ENCODE data around the gene AP1G2. TPM values are rescaled to one million over a fixed set of nuclear protein-coding genes. Genes with fewer than 3 reads are reported as not detected.

AP1G2 gene
- total and polyA plus RNA-seq, 2 of the 4 experiments (the other 2 are of a cell fraction) = 2.9 to 19.2 TPM

- no peak overlapping the region for H2AK5ac ChIP-seq (ENCODE audit: low read depth, low read length)
- ATAC-seq (ENCODE audit: low read depth) = no peak
- WGBS, 2 experiments (ENCODE audit: extremely low coverage in 2 of 2, insufficient read length in 1 of 2) = 90% methylated on average over 2 of the region's 11 CpGs; no CpG with 5 or more reads in 1 of the 2 experiments
- no peak overlapping the region for H3K27ac ChIP-seq (ENCODE audit: insufficient read depth, low read length)
- no peak overlapping the region for H3K4me2 ChIP-seq (ENCODE audit: low read depth, low read length)
- no peak for DNase-seq
- ChIA-PET CTCF (no interaction called here), POLR2A (ENCODE audit: unreplicated experiment) (no interaction called here)
- TF ChIP-seq MXI1 (IDR thresholded peaks at IDR 0.05; ENCODE audit: borderline replicate concordance, low read depth, low read length) = no peak
- TF ChIP-seq CHD1 (IDR thresholded peaks at IDR 0.05; ENCODE audit: low read depth, low read length) = no peak
- no peak for TF ChIP-seq CTCF (conservative IDR thresholded peaks at IDR 0.05; ENCODE audit: low read depth, low read length)
- no peak for TF ChIP-seq MAFK (IDR thresholded peaks at IDR 0.05; ENCODE audit: low read depth, low read length)
- TF ChIP-seq FOS (IDR thresholded peaks at IDR 0.05; ENCODE audit: low read depth, low read length) = no peak
- no peak for TF ChIP-seq RAD21 (IDR thresholded peaks at IDR 0.05; ENCODE audit: low read length)
- TF ChIP-seq, protein P1, sequence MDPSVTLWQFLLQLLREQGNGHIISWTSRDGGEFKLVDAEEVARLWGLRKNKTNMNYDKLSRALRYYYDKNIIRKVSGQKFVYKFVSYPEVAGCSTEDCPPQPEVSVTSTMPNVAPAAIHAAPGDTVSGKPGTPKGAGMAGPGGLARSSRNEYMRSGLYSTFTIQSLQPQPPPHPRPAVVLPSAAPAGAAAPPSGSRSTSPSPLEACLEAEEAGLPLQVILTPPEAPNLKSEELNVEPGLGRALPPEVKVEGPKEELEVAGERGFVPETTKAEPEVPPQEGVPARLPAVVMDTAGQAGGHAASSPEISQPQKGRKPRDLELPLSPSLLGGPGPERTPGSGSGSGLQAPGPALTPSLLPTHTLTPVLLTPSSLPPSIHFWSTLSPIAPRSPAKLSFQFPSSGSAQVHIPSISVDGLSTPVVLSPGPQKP (IDR thresholded peaks at IDR 0.05; ENCODE audit: borderline replicate concordance, low read depth, low read length) = no peak
- TF ChIP-seq MAZ (IDR thresholded peaks at IDR 0.05; ENCODE audit: borderline replicate concordance, low read depth, low read length) = no peak
- no peak overlapping the region for H4K8ac ChIP-seq (ENCODE audit: low read depth in 2 of 2, low read length in 2 of 2)
- no peak overlapping the region for H3K23ac ChIP-seq (ENCODE audit: low read depth, low read length)
- H3K18ac ChIP-seq (ENCODE audit: low read depth, low read length) = no peak overlapping the region
- no TSS peak for BruUV-seq (replicated peaks)
- H4K91ac ChIP-seq (ENCODE audit: insufficient read depth, low read depth, low read length) = no peak overlapping the region
- H2BK120ac ChIP-seq (ENCODE audit: low read depth, low read length) = no peak overlapping the region
- H3K56ac ChIP-seq (ENCODE audit: extremely low read depth, insufficient read depth, low read length) = no peak overlapping the region
- no peak overlapping the region for H4K5ac ChIP-seq (ENCODE audit: low read depth, low read length)
- H2AK9ac ChIP-seq (replicated peaks; ENCODE audit: low read depth, low read length, poor library complexity) = no peak overlapping the region
- H4K20me1 ChIP-seq (ENCODE audit: insufficient read depth, low read length) = no peaks in the 10 kb centered on the region
- no peak overlapping the region for H3K9ac ChIP-seq (ENCODE audit: low read depth, low read length)
- no peak overlapping the region for H2AFZ ChIP-seq (replicated peaks; ENCODE audit: low read length, poor library complexity)
- H2BK15ac ChIP-seq (ENCODE audit: low read depth, low read length) = no peak overlapping the region
- peaks cover 2% of the 10 kb centered on the region; the same call in 1 of the 2 replicates for H3K4me1 ChIP-seq (ENCODE audit: control insufficient read depth, insufficient read depth, low read length)
- H2BK20ac ChIP-seq (ENCODE audit: low read depth, low read length) = no peak overlapping the region
- H3K14ac ChIP-seq (replicated peaks; ENCODE audit: low read depth, low read length) = no peak overlapping the region
- dilution Hi-C loops (cut with HindIII; ENCODE audit: low sequenced_read_pairs, unreplicated experiment) = no loop called here
- H3K4me3 ChIP-seq (ENCODE audit: insufficient read depth, low read depth, low read length) = no peak overlapping the region
- no peaks in the 10 kb centered on the region; a peak in 1 of 4 replicates for H3K79me1 ChIP-seq (ENCODE audit: low read depth in 1 of 2, low read length in 2 of 2)
- in situ Hi-C loops (cut with MboI; ENCODE audit: low sequenced_read_pairs) = no loop called here
- intact Hi-C loops (cut with micrococcal nuclease) = no loop called here
- peaks cover 8% of the 10 kb centered on the region; the same call in 1 of the 2 replicates for H3K27me3 ChIP-seq (ENCODE audit: control insufficient read depth, insufficient read depth, low read length)
- H3K9me3 ChIP-seq (ENCODE audit: control insufficient read depth, insufficient read depth, low read length) = no peaks in the 10 kb centered on the region
- H3K4ac ChIP-seq (ENCODE audit: low read depth, low read length) = no peak overlapping the region
- no peak overlapping the region for H2BK5ac ChIP-seq (ENCODE audit: low read depth, low read length, poor library complexity, severe bottlenecking)
- peaks cover 10% of the 10 kb centered on the region; the same call in 1 of the 2 replicates for H3K9me1 ChIP-seq (ENCODE audit: insufficient read depth, low read length)
- H3K36me3 ChIP-seq (ENCODE audit: control insufficient read depth, insufficient read depth, low read length) = no peaks in the 10 kb centered on the region; the same call in none of the 2 replicates
These were observed 2.0 kb downstream of the AP1G2 start for GRCh38 chr14:23565626-23566025.

Data from IMR-90 (cell line).